Endothelial cell of umbilical vein (primary cell): ENCODE data around the gene SLC25A45. TPM values are rescaled to one million over a fixed set of nuclear protein-coding genes. Genes with fewer than 3 reads are reported as not detected.

ENCODE experiments used
- BruUV-seq: library from RNA; stranded (reverse); fragments of 400-500 nt; replicated peaks from 2 replicates; lab custom pipeline; 2021; lab: Mats Ljungman, UMichigan
- CTCF ChIA-PET: fragments of 300-600, 350-600 bp; sonication (Branson Sonifier 250); formaldehyde crosslinking; loops from one replicate; lab custom pipeline; 2021; ENCODE audit warnings: antibody characterized with exemption, inconsistent platforms; lab: Charles Lee
- POLR2A ChIA-PET: fragments of 300-600, 350-600 bp; sonication (Branson Sonifier 250); formaldehyde crosslinking; loops from one replicate; lab custom pipeline; 2021; ENCODE audit warnings: antibody characterized with exemption, inconsistent platforms; lab: Charles Lee
- DNase-seq: peaks from one replicate; pipeline ENCODE4 v3.0.0-alpha.2; 2011; ENCODE audit warnings: low read depth, low spot score
- FAIRE-seq: peaks from 2 replicates; lab custom pipeline; 2011; peaks lifted over from hg19 to GRCh38; lab: Jason Lieb, UNC
- H2AFZ ChIP-seq: 2 replicates; pipeline ENCODE4 v1.6.0; 2012; ENCODE audit warnings: low read depth, low read length, control low read depth, inconsistent platforms
- H3K27ac ChIP-seq: 2 replicates; pipeline ENCODE4 v1.5.1; 2011; ENCODE audit warnings: low read depth, mild to moderate bottlenecking, control low read depth, low read length, moderate library complexity; ENCODE audit not compliant: insufficient read depth
- H3K27me3 ChIP-seq, 2 experiments: 2 replicates each; pipeline versions ENCODE4 v1.6.0 to v1.6.1; 2011; ENCODE audit warnings: low read length in 2 of 2, mixed read lengths in 1 of 2; ENCODE audit not compliant: control insufficient read depth in 2 of 2, insufficient read depth in 2 of 2
- H3K36me3 ChIP-seq, 2 experiments: 2 replicates in 1 of 2; 3 replicates in 1 of 2; pipeline ENCODE4 v1.5.1; 2011; ENCODE audit warnings: low read length in 2 of 2, mild to moderate bottlenecking in 1 of 2, moderate library complexity in 1 of 2; ENCODE audit not compliant: control insufficient read depth in 2 of 2, insufficient read depth in 2 of 2; ENCODE audit errors: extremely low read depth in 1 of 2
- H3K4me1 ChIP-seq: 3 replicates; pipeline ENCODE4 v1.5.1; 2011; ENCODE audit warnings: mild to moderate bottlenecking, low read length; ENCODE audit not compliant: control insufficient read depth, insufficient read depth; ENCODE audit errors: extremely low read depth
- H3K4me2 ChIP-seq: 2 replicates; pipeline ENCODE4 v1.6.1; 2011; ENCODE audit warnings: low read length, control low read depth, mixed read lengths; ENCODE audit not compliant: insufficient read depth
- H3K4me3 ChIP-seq, 3 experiments: fragments of 200-600 bp in 1 of 3; sonication (generic), shearing (Covaris generic) in 1 of 3; replicated peaks in 1 of 3; 2 replicates each; pipeline ENCODE4 v1.5.1; 2011 to 2016; ENCODE audit warnings: control low read depth in 3 of 3, low read length in 3 of 3, mild to moderate bottlenecking in 2 of 3, inconsistent platforms in 1 of 3, low read depth in 1 of 3, moderate library complexity in 1 of 3; ENCODE audit not compliant: insufficient read depth in 1 of 3
- H3K79me2 ChIP-seq: 2 replicates; pipeline ENCODE4 v1.6.0; 2012; ENCODE audit warnings: low read length, inconsistent platforms; ENCODE audit not compliant: control insufficient read depth, insufficient read depth
- H3K9ac ChIP-seq: replicated peaks from 2 replicates; pipeline ENCODE3; 2011; ENCODE audit warnings: low read length, control low read depth; ENCODE audit not compliant: insufficient read depth; ENCODE audit errors: extremely low read depth
- H3K9me1 ChIP-seq: replicated peaks from 3 replicates; pipeline ENCODE4 v1.6.0; 2011; ENCODE audit warnings: mild to moderate bottlenecking, low read length; ENCODE audit not compliant: control insufficient read depth, insufficient read depth; ENCODE audit errors: extremely low read depth
- H3K9me3 ChIP-seq: replicated peaks from 2 replicates; pipeline ENCODE4 v1.5.1; 2012; ENCODE audit warnings: low read length, inconsistent platforms; ENCODE audit not compliant: control insufficient read depth, insufficient read depth
- H4K20me1 ChIP-seq: replicated peaks from 2 replicates; pipeline ENCODE3; 2011; ENCODE audit warnings: mild to moderate bottlenecking, low read length; ENCODE audit not compliant: control insufficient read depth, insufficient read depth; ENCODE audit errors: extremely low read depth
- EZH2 ChIP-seq: IDR thresholded peaks from 2 replicates; pipeline ENCODE4 v1.6.1; 2012; ENCODE audit warnings: borderline replicate concordance, low read depth, mild to moderate bottlenecking, moderate library complexity, low read length, inconsistent platforms; ENCODE audit not compliant: severe bottlenecking
- FOS ChIP-seq: IDR thresholded peaks from 2 replicates; pipeline ENCODE4 v1.6.1; 2011; ENCODE audit warnings: mild to moderate bottlenecking, low read length, moderate library complexity, borderline replicate concordance; ENCODE audit not compliant: insufficient read depth
- GATA2 ChIP-seq: IDR thresholded peaks from 2 replicates; pipeline ENCODE4 v1.7.0; 2011; ENCODE audit warnings: low read depth, mild to moderate bottlenecking, moderate library complexity, mixed read lengths, low read length; ENCODE audit not compliant: insufficient read length, insufficient read depth
- JUN ChIP-seq: IDR thresholded peaks from 2 replicates; pipeline ENCODE4 v1.6.1; 2011; ENCODE audit warnings: borderline replicate concordance, low read depth; ENCODE audit not compliant: insufficient read length, insufficient read depth
- MYC ChIP-seq: IDR thresholded peaks from one replicate; pipeline ENCODE4 v1.6.1; 2011; ENCODE audit warnings: mild to moderate bottlenecking, low read depth, low read length
- POLR2A ChIP-seq: IDR thresholded peaks from 2 replicates; pipeline ENCODE4 v1.6.1; 2012; ENCODE audit warnings: low read depth, mild to moderate bottlenecking, control low read depth, low read length
- POLR2AphosphoS5 ChIP-seq: IDR thresholded peaks from 2 replicates; pipeline ENCODE4 v1.6.1; 2012; ENCODE audit warnings: low read depth, mild to moderate bottlenecking, control low read depth, low read length, moderate library complexity; ENCODE audit not compliant: insufficient read depth
- dilution Hi-C: fragments of 300-500 bp; cut with MboI; formaldehyde crosslinking; loops from one replicate; pipeline ENCODE4 v1.15.0; 2019; ENCODE audit warnings: low sequenced_read_pairs; ENCODE audit not compliant: extremely low pct_ligation_motif_present
- intact Hi-C: fragments of 100-400 bp; cut with micrococcal nuclease; formaldehyde crosslinking; loops from one replicate; pipeline ENCODE4 v1.10.0; 2022
- polyA plus RNA-seq, 4 experiments: library from polyadenylated mRNA; depleted of rRNA in 3 of 4; stranded (reverse) in 3 of 4; unstranded in 1 of 4; fragments of >200 nt; gene quantifications; 2 replicates each; pipeline versions ENCODE4 v1.2.1 to v1.2.3, GENCODE V29; 2011 to 2012; ENCODE audit warnings: missing spikeins in 1 of 4
- total RNA-seq: library from RNA; stranded (reverse); gene quantifications from 2 replicates; pipeline ENCODE4 v1.2.3, GENCODE V29; 2021
- TF ChIP-seq, protein P1 (sequence below), 2 donors: IDR thresholded peaks; 1 replicate in 1 of 2; 2 replicates in 1 of 2; pipeline ENCODE4 v1.5.1; 2011; ENCODE audit warnings: low read length in 2 of 2, mild to moderate bottlenecking in 2 of 2, moderate library complexity in 2 of 2, control low read depth in 1 of 2, inconsistent platforms in 1 of 2, low read depth in 1 of 2; ENCODE audit not compliant: insufficient read depth in 1 of 2; ENCODE audit errors: extremely low read depth in 1 of 2
- TF ChIP-seq, protein P2 (sequence below): IDR thresholded peaks from 2 replicates; pipeline ENCODE4 v1.6.1; 2011; ENCODE audit not compliant: insufficient read depth, insufficient read length

SLC25A45 gene
- total and polyA plus RNA-seq, 2 donors (not counting 3 experiments of a cell fraction or from before 2014, with no cell fraction given), result 1.2 to 3.1 TPM

DNA sequence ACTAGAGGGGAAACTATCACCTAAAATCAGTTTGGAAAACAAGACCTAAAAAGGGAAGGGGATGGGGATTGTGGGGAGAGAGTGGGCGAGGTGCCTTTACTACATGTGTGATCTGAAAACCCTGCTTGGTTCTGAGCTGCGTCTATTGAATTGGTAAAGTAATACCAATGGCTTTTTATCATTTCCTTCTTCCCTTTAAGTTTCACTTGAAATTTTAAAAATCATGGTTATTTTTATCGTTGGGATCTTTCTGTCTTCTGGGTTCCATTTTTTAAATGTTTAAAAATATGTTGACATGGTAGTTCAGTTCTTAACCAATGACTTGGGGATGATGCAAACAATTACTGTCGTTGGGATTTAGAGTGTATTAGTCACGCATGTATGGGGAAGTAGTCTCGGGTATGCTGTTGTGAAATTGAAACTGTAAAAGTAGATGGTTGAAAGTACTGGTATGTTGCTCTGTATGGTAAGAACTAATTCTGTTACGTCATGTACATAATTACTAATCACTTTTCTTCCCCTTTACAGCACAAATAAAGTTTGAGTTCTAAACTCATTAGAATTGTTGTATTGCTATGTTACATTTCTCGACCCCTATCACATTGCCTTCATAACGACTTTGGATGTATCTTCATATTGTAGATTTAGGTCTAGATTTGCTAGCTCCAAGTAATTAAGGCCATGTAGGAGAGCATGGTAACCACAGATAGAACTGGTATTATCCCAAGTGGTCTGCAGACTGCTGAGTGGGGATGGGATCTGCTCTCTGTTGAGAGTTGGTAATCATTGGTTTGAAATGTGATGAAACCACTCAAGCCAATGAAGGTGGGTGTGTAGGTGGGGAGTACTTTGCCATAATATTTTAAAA is 43.8 kb upstream of the SLC25A45 start:
- H3K4me1 ChIP-seq, result peaks cover 44% of the 10 kb centered on the region
- peak; percentile 70 for DNase-seq

DNA sequence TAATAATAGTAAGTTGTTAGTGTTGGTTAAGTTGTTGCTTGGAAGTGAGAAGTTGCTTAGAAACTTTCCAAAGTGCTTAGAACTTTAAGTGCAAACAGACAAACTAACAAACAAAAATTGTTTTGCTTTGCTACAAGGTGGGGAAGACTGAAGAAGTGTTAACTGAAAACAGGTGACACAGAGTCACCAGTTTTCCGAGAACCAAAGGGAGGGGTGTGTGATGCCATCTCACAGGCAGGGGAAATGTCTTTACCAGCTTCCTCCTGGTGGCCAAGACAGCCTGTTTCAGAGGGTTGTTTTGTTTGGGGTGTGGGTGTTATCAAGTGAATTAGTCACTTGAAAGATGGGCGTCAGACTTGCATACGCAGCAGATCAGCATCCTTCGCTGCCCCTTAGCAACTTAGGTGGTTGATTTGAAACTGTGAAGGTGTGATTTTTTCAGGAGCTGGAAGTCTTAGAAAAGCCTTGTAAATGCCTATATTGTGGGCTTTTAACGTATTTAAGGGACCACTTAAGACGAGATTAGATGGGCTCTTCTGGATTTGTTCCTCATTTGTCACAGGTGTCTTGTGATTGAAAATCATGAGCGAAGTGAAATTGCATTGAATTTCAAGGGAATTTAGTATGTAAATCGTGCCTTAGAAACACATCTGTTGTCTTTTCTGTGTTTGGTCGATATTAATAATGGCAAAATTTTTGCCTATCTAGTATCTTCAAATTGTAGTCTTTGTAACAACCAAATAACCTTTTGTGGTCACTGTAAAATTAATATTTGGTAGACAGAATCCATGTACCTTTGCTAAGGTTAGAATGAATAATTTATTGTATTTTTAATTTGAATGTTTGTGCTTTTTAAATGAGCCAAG is 42.9 kb upstream of the SLC25A45 start:
- ChIA-PET CTCF (interaction anchor here (0.7 to 1.2 kb wide), 3 partner anchors 9 to 74 kb away, joined by 3 read pairs; partner anchors contain the start of gene MALAT1), POLR2A (interaction anchor here (0.9 to 10.0 kb wide), 5 partner anchors 10 to 81 kb away, joined by 4 to 127 read pairs (median 19); partner anchors contain the start of gene MALAT1)
- H3K27ac ChIP-seq, result peak overlapping the region; percentile 99
- DNase-seq, result peak; percentile 65
- peaks cover 4 to 8% of the 10 kb centered on the region in 2 experiments for H3K36me3 ChIP-seq
- peak; percentile 7 for TF ChIP-seq GATA2
- TF ChIP-seq FOS, result no peak
- TF ChIP-seq POLR2AphosphoS5, result peak; percentile 81
- TF ChIP-seq, protein P1, sequence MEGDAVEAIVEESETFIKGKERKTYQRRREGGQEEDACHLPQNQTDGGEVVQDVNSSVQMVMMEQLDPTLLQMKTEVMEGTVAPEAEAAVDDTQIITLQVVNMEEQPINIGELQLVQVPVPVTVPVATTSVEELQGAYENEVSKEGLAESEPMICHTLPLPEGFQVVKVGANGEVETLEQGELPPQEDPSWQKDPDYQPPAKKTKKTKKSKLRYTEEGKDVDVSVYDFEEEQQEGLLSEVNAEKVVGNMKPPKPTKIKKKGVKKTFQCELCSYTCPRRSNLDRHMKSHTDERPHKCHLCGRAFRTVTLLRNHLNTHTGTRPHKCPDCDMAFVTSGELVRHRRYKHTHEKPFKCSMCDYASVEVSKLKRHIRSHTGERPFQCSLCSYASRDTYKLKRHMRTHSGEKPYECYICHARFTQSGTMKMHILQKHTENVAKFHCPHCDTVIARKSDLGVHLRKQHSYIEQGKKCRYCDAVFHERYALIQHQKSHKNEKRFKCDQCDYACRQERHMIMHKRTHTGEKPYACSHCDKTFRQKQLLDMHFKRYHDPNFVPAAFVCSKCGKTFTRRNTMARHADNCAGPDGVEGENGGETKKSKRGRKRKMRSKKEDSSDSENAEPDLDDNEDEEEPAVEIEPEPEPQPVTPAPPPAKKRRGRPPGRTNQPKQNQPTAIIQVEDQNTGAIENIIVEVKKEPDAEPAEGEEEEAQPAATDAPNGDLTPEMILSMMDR (IDR thresholded peaks at IDR 0.05; ENCODE audit: extremely low read depth in 1 of 2, insufficient read depth in 1 of 2, low read depth in 1 of 2, low read length in 2 of 2), result no peak
- no peak for TF ChIP-seq JUN
- TF ChIP-seq MYC, result no peak
- TF ChIP-seq, protein P2, sequence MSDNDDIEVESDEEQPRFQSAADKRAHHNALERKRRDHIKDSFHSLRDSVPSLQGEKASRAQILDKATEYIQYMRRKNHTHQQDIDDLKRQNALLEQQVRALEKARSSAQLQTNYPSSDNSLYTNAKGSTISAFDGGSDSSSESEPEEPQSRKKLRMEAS, result no peak
- no peak for TF ChIP-seq EZH2
- peak; percentile 95 for TF ChIP-seq POLR2A
- no peaks in the 10 kb centered on the region for H3K27me3 ChIP-seq
- no peak for FAIRE-seq
- peaks cover 47% of the 10 kb centered on the region for H3K4me1 ChIP-seq
- no peaks in the 10 kb centered on the region for H3K9me1 ChIP-seq
- peaks cover 3% of the 10 kb centered on the region for H4K20me1 ChIP-seq
- H2AFZ ChIP-seq, result no peak overlapping the region
- H3K79me2 ChIP-seq, result peaks cover 85% of the 10 kb centered on the region
- intact Hi-C loops, result no loop called here
- no peaks in the 10 kb centered on the region for H3K9me3 ChIP-seq
- peak overlapping the region; percentile 98 for H3K9ac ChIP-seq
- H3K4me3 ChIP-seq, result peak overlapping the region; percentile 52 to 95 (median 67)
- BruUV-seq, result TSS peak; percentile 1
- dilution Hi-C loops, result no loop called here
- H3K4me2 ChIP-seq, result peak overlapping the region; percentile 91

More for the DNA sequence above, 43.8 kb upstream of the SLC25A45 start:
- Histone ChIP-seq H3K27me3 (no peaks in the 10 kb centered on the region), H3K4me2 (peak overlapping the region; percentile 91), H3K9me1 (no peaks in the 10 kb centered on the region), H2AFZ (no peak overlapping the region), H3K27ac (peak overlapping the region; percentile 99), H3K79me2 (peaks cover 92% of the 10 kb centered on the region), H3K36me3 (peaks cover 4 to 8% of the 10 kb centered on the region in 2 experiments), H3K9me3 (no peaks in the 10 kb centered on the region), H3K9ac (peak overlapping the region; percentile 98), H4K20me1 (peaks cover 5% of the 10 kb centered on the region), H3K4me3 (peak overlapping the region; percentile 52 to 95 (median 67))
- TF ChIP-seq JUN (peak; percentile 46), POLR2A (no peak), POLR2AphosphoS5 (peak; percentile 73)
- dilution Hi-C loops, result no loop called here
- intact Hi-C loops, result no loop called here
- BruUV-seq, result no TSS peak
- ChIA-PET CTCF (interaction anchor here (1.2 kb wide), 1 partner anchor 10 kb away, joined by 3 read pairs; no protein-coding TSS in a partner anchor), POLR2A (interaction anchor here (0.6 to 3.9 kb wide), 3 partner anchors 11 to 82 kb away, joined by 3 to 19 read pairs (median 5); partner anchors contain the start of gene MALAT1)
- FAIRE-seq, result no peak
